ENCODE data around the gene CCL16. TPM values are rescaled to one million over a fixed set of nuclear protein-coding genes. Genes with fewer than 3 reads are reported as not detected.

CCL16 gene
- total and polyA plus RNA-seq, 2 experiments from 2014 or later = not detected

DNA sequence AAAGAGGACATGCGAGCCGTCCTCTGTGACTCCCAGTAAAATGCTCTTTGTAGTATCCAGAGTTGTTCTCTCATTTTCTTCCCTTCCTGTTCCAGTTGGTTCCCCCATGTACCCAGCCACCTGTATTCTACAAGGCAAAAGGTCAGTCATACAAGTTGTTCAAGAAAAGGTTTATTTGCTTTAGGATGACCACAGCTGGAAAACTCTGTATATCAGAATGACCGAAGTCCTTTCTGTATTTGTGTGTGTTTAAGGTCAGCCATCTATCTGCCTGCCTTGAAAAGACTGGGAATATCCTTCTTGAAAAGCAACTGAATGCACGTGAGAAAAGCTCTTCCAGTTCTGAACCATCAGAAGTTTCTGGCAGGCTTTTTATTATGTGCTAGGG lies 8.4 kb downstream of the CCL16 start:
- Histone ChIP-seq H3F3A (replicated peaks; ENCODE audit: low read depth) (no peaks in the 10 kb centered on the region), H3K4me1 (ENCODE audit: insufficient read depth) (0 out of 2 replicates have a peak, but pooled peaks cover 4% of the 10 kb centered on the region), H3K27ac (ENCODE audit: low read depth) (no peak overlapping the region), H3K36me3 (ENCODE audit: insufficient read depth) (no peaks in the 10 kb centered on the region), H4K20me1 (replicated peaks; ENCODE audit: insufficient read depth) (no peaks in the 10 kb centered on the region), H3K79me2 (replicated peaks; ENCODE audit: insufficient read depth) (no peaks in the 10 kb centered on the region), H3K9me2 (ENCODE audit: insufficient read depth) (no peaks in the 10 kb centered on the region), H3K4me3 (no peak overlapping the region), H2AFZ (no peak overlapping the region), H3K4me2 (no peak overlapping the region), H3K27me3 (ENCODE audit: insufficient read depth) (no peaks in the 10 kb centered on the region)
- peaks cover 2% of the 10 kb centered on the region for H3K27me3 Mint-ChIP-seq (ENCODE audit: insufficient read depth, low read depth, poor library complexity)
- H3K27ac Mint-ChIP-seq = no peak overlapping the region
- TF ChIP-seq CREB1 (CRISPR knock-in tag; IDR thresholded peaks at IDR 0.05; ENCODE audit: low read depth) (no peak), ETS1 (IDR thresholded peaks at IDR 0.05) (no peak), STAT1 (IDR thresholded peaks at IDR 0.05; ENCODE audit: unreplicated experiment) (no peak), ZNF331 (CRISPR knock-in tag; IDR thresholded peaks at IDR 0.05; ENCODE audit: low read depth) (no peak), NANOG (IDR thresholded peaks at IDR 0.05; ENCODE audit: borderline replicate concordance) (no peak), EZH2 (IDR thresholded peaks at IDR 0.05; ENCODE audit: low read depth, unreplicated experiment) (no peak), ZNF114 (CRISPR knock-in tag; IDR thresholded peaks at IDR 0.05) (no peak), POLR2AphosphoS5 (IDR thresholded peaks at IDR 0.05; ENCODE audit: low read depth) (no peak), JUNB (IDR thresholded peaks at IDR 0.05; ENCODE audit: unreplicated experiment) (no peak), EZH2phosphoT487 (IDR thresholded peaks at IDR 0.05; ENCODE audit: unreplicated experiment) (no peak)
- TF ChIP-seq, protein P1, sequence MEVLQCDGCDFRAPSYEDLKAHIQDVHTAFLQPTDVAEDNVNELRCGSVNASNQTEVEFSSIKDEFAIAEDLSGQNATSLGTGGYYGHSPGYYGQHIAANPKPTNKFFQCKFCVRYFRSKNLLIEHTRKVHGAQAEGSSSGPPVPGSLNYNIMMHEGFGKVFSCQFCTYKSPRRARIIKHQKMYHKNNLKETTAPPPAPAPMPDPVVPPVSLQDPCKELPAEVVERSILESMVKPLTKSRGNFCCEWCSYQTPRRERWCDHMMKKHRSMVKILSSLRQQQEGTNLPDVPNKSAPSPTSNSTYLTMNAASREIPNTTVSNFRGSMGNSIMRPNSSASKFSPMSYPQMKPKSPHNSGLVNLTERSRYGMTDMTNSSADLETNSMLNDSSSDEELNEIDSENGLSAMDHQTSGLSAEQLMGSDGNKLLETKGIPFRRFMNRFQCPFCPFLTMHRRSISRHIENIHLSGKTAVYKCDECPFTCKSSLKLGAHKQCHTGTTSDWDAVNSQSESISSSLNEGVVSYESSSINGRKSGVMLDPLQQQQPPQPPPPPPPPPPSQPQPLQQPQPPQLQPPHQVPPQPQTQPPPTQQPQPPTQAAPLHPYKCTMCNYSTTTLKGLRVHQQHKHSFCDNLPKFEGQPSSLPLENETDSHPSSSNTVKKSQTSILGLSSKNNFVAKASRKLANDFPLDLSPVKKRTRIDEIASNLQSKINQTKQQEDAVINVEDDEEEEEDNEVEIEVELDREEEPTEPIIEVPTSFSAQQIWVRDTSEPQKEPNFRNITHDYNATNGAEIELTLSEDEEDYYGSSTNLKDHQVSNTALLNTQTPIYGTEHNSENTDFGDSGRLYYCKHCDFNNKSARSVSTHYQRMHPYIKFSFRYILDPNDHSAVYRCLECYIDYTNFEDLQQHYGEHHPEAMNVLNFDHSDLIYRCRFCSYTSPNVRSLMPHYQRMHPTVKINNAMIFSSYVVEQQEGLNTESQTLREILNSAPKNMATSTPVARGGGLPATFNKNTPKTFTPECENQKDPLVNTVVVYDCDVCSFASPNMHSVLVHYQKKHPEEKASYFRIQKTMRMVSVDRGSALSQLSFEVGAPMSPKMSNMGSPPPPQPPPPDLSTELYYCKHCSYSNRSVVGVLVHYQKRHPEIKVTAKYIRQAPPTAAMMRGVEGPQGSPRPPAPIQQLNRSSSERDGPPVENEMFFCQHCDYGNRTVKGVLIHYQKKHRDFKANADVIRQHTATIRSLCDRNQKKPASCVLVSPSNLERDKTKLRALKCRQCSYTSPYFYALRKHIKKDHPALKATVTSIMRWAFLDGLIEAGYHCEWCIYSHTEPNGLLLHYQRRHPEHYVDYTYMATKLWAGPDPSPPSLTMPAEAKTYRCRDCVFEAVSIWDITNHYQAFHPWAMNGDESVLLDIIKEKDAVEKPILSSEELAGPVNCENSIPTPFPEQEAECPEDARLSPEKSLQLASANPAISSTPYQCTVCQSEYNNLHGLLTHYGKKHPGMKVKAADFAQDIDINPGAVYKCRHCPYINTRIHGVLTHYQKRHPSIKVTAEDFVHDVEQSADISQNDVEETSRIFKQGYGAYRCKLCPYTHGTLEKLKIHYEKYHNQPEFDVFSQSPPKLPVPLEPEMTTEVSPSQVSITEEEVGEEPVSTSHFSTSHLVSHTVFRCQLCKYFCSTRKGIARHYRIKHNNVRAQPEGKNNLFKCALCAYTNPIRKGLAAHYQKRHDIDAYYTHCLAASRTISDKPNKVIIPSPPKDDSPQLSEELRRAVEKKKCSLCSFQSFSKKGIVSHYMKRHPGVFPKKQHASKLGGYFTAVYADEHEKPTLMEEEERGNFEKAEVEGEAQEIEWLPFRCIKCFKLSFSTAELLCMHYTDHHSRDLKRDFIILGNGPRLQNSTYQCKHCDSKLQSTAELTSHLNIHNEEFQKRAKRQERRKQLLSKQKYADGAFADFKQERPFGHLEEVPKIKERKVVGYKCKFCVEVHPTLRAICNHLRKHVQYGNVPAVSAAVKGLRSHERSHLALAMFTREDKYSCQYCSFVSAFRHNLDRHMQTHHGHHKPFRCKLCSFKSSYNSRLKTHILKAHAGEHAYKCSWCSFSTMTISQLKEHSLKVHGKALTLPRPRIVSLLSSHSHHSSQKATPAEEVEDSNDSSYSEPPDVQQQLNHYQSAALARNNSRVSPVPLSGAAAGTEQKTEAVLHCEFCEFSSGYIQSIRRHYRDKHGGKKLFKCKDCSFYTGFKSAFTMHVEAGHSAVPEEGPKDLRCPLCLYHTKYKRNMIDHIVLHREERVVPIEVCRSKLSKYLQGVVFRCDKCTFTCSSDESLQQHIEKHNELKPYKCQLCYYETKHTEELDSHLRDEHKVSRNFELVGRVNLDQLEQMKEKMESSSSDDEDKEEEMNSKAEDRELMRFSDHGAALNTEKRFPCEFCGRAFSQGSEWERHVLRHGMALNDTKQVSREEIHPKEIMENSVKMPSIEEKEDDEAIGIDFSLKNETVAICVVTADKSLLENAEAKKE (CRISPR knock-in tag; IDR thresholded peaks at IDR 0.05) = no peak
- TF ChIP-seq, protein P2, sequence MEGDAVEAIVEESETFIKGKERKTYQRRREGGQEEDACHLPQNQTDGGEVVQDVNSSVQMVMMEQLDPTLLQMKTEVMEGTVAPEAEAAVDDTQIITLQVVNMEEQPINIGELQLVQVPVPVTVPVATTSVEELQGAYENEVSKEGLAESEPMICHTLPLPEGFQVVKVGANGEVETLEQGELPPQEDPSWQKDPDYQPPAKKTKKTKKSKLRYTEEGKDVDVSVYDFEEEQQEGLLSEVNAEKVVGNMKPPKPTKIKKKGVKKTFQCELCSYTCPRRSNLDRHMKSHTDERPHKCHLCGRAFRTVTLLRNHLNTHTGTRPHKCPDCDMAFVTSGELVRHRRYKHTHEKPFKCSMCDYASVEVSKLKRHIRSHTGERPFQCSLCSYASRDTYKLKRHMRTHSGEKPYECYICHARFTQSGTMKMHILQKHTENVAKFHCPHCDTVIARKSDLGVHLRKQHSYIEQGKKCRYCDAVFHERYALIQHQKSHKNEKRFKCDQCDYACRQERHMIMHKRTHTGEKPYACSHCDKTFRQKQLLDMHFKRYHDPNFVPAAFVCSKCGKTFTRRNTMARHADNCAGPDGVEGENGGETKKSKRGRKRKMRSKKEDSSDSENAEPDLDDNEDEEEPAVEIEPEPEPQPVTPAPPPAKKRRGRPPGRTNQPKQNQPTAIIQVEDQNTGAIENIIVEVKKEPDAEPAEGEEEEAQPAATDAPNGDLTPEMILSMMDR (conservative IDR thresholded peaks at IDR 0.05; ENCODE audit: low read depth in 2 of 2) = no peak
- TF ChIP-seq, protein P3, sequence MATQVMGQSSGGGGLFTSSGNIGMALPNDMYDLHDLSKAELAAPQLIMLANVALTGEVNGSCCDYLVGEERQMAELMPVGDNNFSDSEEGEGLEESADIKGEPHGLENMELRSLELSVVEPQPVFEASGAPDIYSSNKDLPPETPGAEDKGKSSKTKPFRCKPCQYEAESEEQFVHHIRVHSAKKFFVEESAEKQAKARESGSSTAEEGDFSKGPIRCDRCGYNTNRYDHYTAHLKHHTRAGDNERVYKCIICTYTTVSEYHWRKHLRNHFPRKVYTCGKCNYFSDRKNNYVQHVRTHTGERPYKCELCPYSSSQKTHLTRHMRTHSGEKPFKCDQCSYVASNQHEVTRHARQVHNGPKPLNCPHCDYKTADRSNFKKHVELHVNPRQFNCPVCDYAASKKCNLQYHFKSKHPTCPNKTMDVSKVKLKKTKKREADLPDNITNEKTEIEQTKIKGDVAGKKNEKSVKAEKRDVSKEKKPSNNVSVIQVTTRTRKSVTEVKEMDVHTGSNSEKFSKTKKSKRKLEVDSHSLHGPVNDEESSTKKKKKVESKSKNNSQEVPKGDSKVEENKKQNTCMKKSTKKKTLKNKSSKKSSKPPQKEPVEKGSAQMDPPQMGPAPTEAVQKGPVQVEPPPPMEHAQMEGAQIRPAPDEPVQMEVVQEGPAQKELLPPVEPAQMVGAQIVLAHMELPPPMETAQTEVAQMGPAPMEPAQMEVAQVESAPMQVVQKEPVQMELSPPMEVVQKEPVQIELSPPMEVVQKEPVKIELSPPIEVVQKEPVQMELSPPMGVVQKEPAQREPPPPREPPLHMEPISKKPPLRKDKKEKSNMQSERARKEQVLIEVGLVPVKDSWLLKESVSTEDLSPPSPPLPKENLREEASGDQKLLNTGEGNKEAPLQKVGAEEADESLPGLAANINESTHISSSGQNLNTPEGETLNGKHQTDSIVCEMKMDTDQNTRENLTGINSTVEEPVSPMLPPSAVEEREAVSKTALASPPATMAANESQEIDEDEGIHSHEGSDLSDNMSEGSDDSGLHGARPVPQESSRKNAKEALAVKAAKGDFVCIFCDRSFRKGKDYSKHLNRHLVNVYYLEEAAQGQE (IDR thresholded peaks at IDR 0.05; ENCODE audit: unreplicated experiment) = no peak
- peaks cover 3% of the 10 kb centered on the region; the same call in 1 of the 3 replicates for H3K4me1 Mint-ChIP-seq
- H3K9me3 Mint-ChIP-seq = no peaks in the 10 kb centered on the region
- ATAC-seq (no peak), DNase-seq (ENCODE audit: low spot score) (no peak)
- no peaks in the 10 kb centered on the region for H3K36me3 Mint-ChIP-seq (ENCODE audit: low read depth)
- no peak overlapping the region for H3K4me3 Mint-ChIP-seq
